Measurements from ENCODE around the gene NTSR2.

NTSR2 gene

GRCh38 chr2:11618708-11619062 is 51.3 kb downstream of the NTSR2 start:
- TF ChIP-seq CTCF (IDR thresholded peaks at IDR 0.05; ENCODE audit: extremely low read depth, insufficient read depth, missing control alignments) = no peak
- no peak for DNase-seq (ENCODE audit: low spot score)
- in situ Hi-C loops (cut with MboI; ENCODE audit: low pct_unique_long_range_greater_than_20kb, low sequenced_read_pairs, unreplicated experiment) = no loop called here

- no peak for DNase-seq (ENCODE audit: low spot score)
- in situ Hi-C loops (cut with MboI; ENCODE audit: low pct_unique_long_range_greater_than_20kb, low sequenced_read_pairs, unreplicated experiment) = no loop called here
- no peak for TF ChIP-seq CTCF (IDR thresholded peaks at IDR 0.05; ENCODE audit: extremely low read depth, insufficient read depth, missing control alignments)
These were observed 51.8 kb downstream of the NTSR2 start for GRCh38 chr2:11617984-11618707.

- no peak for DNase-seq (ENCODE audit: low spot score)
- no peak for TF ChIP-seq CTCF (IDR thresholded peaks at IDR 0.05; ENCODE audit: extremely low read depth, insufficient read depth, missing control alignments)
- in situ Hi-C loops (cut with MboI; ENCODE audit: low pct_unique_long_range_greater_than_20kb, low sequenced_read_pairs, unreplicated experiment) = no loop called here
These were observed 52.5 kb downstream of the NTSR2 start for GRCh38 chr2:11617527-11617926.

- no peak for TF ChIP-seq CTCF (IDR thresholded peaks at IDR 0.05; ENCODE audit: extremely low read depth, insufficient read depth, missing control alignments)
- in situ Hi-C loops (cut with MboI; ENCODE audit: low pct_unique_long_range_greater_than_20kb, low sequenced_read_pairs, unreplicated experiment) = no loop called here
- DNase-seq (ENCODE audit: low spot score) = no peak
These were observed 53.1 kb downstream of the NTSR2 start for GRCh38 chr2:11616851-11617415.

GRCh38 chr2:11616097-11616687 is 53.8 kb downstream of the NTSR2 start:
- TF ChIP-seq CTCF (IDR thresholded peaks at IDR 0.05; ENCODE audit: extremely low read depth, insufficient read depth, missing control alignments) = no peak
- DNase-seq (ENCODE audit: low spot score) = no peak
- in situ Hi-C loops (cut with MboI; ENCODE audit: low pct_unique_long_range_greater_than_20kb, low sequenced_read_pairs, unreplicated experiment) = no loop called here

- in situ Hi-C loops (cut with MboI; ENCODE audit: low pct_unique_long_range_greater_than_20kb, low sequenced_read_pairs, unreplicated experiment) = no loop called here
- TF ChIP-seq CTCF (IDR thresholded peaks at IDR 0.05; ENCODE audit: extremely low read depth, insufficient read depth, missing control alignments) = no peak
- no peak for DNase-seq (ENCODE audit: low spot score)
These were observed 54.8 kb downstream of the NTSR2 start for GRCh38 chr2:11615209-11615608.
